ENCODE measurements around the gene QKI. TPM values are rescaled to one million over a fixed set of nuclear protein-coding genes. Genes with fewer than 3 reads are reported as not detected.

Gene QKI
- total RNA-seq, 1 donor from 2014 or later, result 204 TPM

DNA sequence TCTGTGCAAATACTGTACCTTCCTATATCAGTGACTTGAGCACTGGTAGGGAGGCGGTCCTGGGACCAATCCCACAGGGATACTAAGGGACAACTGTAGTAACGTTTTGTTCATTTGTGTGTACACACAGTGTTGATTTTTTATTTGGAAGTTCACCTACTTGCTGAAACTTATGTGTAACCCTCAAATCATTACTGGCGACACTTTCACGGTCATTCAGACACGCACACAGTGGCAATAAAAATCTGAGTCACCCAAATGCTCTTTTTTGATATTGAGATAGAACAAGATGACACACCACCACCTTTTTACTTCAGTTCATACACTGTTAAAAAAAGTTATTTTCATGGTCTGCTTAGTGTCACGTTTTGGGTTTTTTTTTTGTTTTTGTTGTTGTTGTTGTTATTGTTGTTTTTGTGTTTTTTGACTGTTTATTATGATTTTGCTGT is 79.8 kb downstream of the QKI start:
- DNase-seq (ENCODE audit: low read depth) (peak; percentile 23), FAIRE-seq (no peak)
- Histone ChIP-seq H3K4me1 (ENCODE audit: insufficient read depth, low read length) (peaks cover 11% of the 10 kb centered on the region), H3K4me2 (ENCODE audit: low read length) (no peak overlapping the region), H3K9ac (ENCODE audit: low read length) (no peak overlapping the region), H3K4me3 (ENCODE audit: insufficient read depth, low read depth, low read length) (no peak overlapping the region), H2AFZ (ENCODE audit: low read depth, low read length) (no peak overlapping the region), H3K9me3 (ENCODE audit: insufficient read depth, low read depth, low read length) (no peaks in the 10 kb centered on the region), H3K27ac (ENCODE audit: low read depth, low read length) (no peak overlapping the region), H4K20me1 (ENCODE audit: insufficient read depth, low read length) (peaks cover 76% of the 10 kb centered on the region), H3K27me3 (ENCODE audit: insufficient read depth, low read length) (no peaks in the 10 kb centered on the region), H3K79me2 (ENCODE audit: insufficient read depth, low read length) (peaks cover 100% of the 10 kb centered on the region), H3K36me3 (ENCODE audit: insufficient read depth, low read length) (no peaks in the 10 kb centered on the region)
- Mint-ChIP-seq H3K4me3 (ENCODE audit: unreplicated experiment) (no peak overlapping the region), H3K27me3 (ENCODE audit: low read depth, unreplicated experiment) (no peaks in the 10 kb centered on the region), H3K36me3 (ENCODE audit: low read depth, unreplicated experiment) (no peaks in the 10 kb centered on the region), H3K4me1 (ENCODE audit: low read depth, unreplicated experiment) (peaks cover 22% of the 10 kb centered on the region), H3K27ac (ENCODE audit: unreplicated experiment) (peak overlapping the region; percentile 38), H3K9me3 (ENCODE audit: unreplicated experiment) (no peaks in the 10 kb centered on the region)
- TF ChIP-seq, protein P1, sequence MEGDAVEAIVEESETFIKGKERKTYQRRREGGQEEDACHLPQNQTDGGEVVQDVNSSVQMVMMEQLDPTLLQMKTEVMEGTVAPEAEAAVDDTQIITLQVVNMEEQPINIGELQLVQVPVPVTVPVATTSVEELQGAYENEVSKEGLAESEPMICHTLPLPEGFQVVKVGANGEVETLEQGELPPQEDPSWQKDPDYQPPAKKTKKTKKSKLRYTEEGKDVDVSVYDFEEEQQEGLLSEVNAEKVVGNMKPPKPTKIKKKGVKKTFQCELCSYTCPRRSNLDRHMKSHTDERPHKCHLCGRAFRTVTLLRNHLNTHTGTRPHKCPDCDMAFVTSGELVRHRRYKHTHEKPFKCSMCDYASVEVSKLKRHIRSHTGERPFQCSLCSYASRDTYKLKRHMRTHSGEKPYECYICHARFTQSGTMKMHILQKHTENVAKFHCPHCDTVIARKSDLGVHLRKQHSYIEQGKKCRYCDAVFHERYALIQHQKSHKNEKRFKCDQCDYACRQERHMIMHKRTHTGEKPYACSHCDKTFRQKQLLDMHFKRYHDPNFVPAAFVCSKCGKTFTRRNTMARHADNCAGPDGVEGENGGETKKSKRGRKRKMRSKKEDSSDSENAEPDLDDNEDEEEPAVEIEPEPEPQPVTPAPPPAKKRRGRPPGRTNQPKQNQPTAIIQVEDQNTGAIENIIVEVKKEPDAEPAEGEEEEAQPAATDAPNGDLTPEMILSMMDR (IDR thresholded peaks at IDR 0.05; ENCODE audit: insufficient read depth, low read depth, low read length), result no peak
- no peak for TF ChIP-seq EZH2 (IDR thresholded peaks at IDR 0.05; ENCODE audit: insufficient read depth, low read length)

GRCh38 chr6:163496205-163496604 is 81.7 kb downstream of the QKI start:
- H3K4me3 ChIP-seq (ENCODE audit: insufficient read depth, low read depth, low read length), result no peak overlapping the region
- peaks cover 100% of the 10 kb centered on the region for H3K79me2 ChIP-seq (ENCODE audit: insufficient read depth, low read length)
- no peak overlapping the region for H3K27ac ChIP-seq (ENCODE audit: low read depth, low read length)
- H2AFZ ChIP-seq (ENCODE audit: low read depth, low read length), result no peak overlapping the region
- no peak overlapping the region for H3K9ac ChIP-seq (ENCODE audit: low read length)
- H3K36me3 ChIP-seq (ENCODE audit: insufficient read depth, low read length), result no peaks in the 10 kb centered on the region
- no peak for TF ChIP-seq EZH2 (IDR thresholded peaks at IDR 0.05; ENCODE audit: insufficient read depth, low read length)
- TF ChIP-seq, protein P1 (IDR thresholded peaks at IDR 0.05; ENCODE audit: insufficient read depth, low read depth, low read length), result no peak
- Mint-ChIP-seq H3K27me3 (ENCODE audit: low read depth, unreplicated experiment) (no peaks in the 10 kb centered on the region), H3K27ac (ENCODE audit: unreplicated experiment) (no peak overlapping the region), H3K4me3 (ENCODE audit: unreplicated experiment) (no peak overlapping the region), H3K9me3 (ENCODE audit: unreplicated experiment) (no peaks in the 10 kb centered on the region), H3K36me3 (ENCODE audit: low read depth, unreplicated experiment) (no peaks in the 10 kb centered on the region), H3K4me1 (ENCODE audit: low read depth, unreplicated experiment) (peaks cover 10% of the 10 kb centered on the region)
- H4K20me1 ChIP-seq (ENCODE audit: insufficient read depth, low read length), result peaks cover 73% of the 10 kb centered on the region
- FAIRE-seq, result no peak
- no peaks in the 10 kb centered on the region for H3K27me3 ChIP-seq (ENCODE audit: insufficient read depth, low read length)
- H3K4me1 ChIP-seq (ENCODE audit: insufficient read depth, low read length), result peaks cover 4% of the 10 kb centered on the region
- no peaks in the 10 kb centered on the region for H3K9me3 ChIP-seq (ENCODE audit: insufficient read depth, low read depth, low read length)
- no peak for DNase-seq (ENCODE audit: low read depth)
- H3K4me2 ChIP-seq (ENCODE audit: low read length), result no peak overlapping the region

GRCh38 chr6:163500105-163500504 is 85.6 kb downstream of the QKI start:
- Histone ChIP-seq H3K4me2 (ENCODE audit: low read length) (no peak overlapping the region), H3K9ac (ENCODE audit: low read length) (no peak overlapping the region), H3K27me3 (ENCODE audit: insufficient read depth, low read length) (no peaks in the 10 kb centered on the region), H3K4me1 (ENCODE audit: insufficient read depth, low read length) (no peaks in the 10 kb centered on the region), H3K9me3 (ENCODE audit: insufficient read depth, low read depth, low read length) (no peaks in the 10 kb centered on the region), H2AFZ (ENCODE audit: low read depth, low read length) (no peak overlapping the region), H3K79me2 (ENCODE audit: insufficient read depth, low read length) (peaks cover 100% of the 10 kb centered on the region), H3K36me3 (ENCODE audit: insufficient read depth, low read length) (no peaks in the 10 kb centered on the region), H3K4me3 (ENCODE audit: insufficient read depth, low read depth, low read length) (no peak overlapping the region), H4K20me1 (ENCODE audit: insufficient read depth, low read length) (peaks cover 80% of the 10 kb centered on the region), H3K27ac (ENCODE audit: low read depth, low read length) (no peak overlapping the region)
- peaks cover 2% of the 10 kb centered on the region for H3K36me3 Mint-ChIP-seq (ENCODE audit: low read depth, unreplicated experiment)
- TF ChIP-seq, protein P1 (IDR thresholded peaks at IDR 0.05; ENCODE audit: insufficient read depth, low read depth, low read length), result no peak
- TF ChIP-seq EZH2 (IDR thresholded peaks at IDR 0.05; ENCODE audit: insufficient read depth, low read length), result no peak
- H3K9me3 Mint-ChIP-seq (ENCODE audit: unreplicated experiment), result no peaks in the 10 kb centered on the region
- peak; percentile 45 for FAIRE-seq
- no peak overlapping the region for H3K27ac Mint-ChIP-seq (ENCODE audit: unreplicated experiment)
- H3K4me3 Mint-ChIP-seq (ENCODE audit: unreplicated experiment), result no peak overlapping the region
- H3K4me1 Mint-ChIP-seq (ENCODE audit: low read depth, unreplicated experiment), result peaks cover 10% of the 10 kb centered on the region
- H3K27me3 Mint-ChIP-seq (ENCODE audit: low read depth, unreplicated experiment), result no peaks in the 10 kb centered on the region
- no peak for DNase-seq (ENCODE audit: low read depth)
